HG02970 (cell line): ENCODE measurements around the gene PTPN13.
"Not testable (repeated sequence)": the region's sequence is repeated elsewhere in the genome, so short reads cannot be mapped to it uniquely, and the experiment has no call there.

Experiments
- ATAC-seq: cut with Tn5 transposase; IDR thresholded peaks from one replicate; pipeline ENCODE4 v1.9.1; 2021; ENCODE audit warnings: mild to moderate bottlenecking, moderate library complexity, moderate number of reproducible peaks; ENCODE audit not compliant: unreplicated experiment, low FRiP score

The PTPN13 gene

GRCh38 chr4:86688026-86688425, 93.9 kb downstream of the PTPN13 start:
- no peak for ATAC-seq

- no peak for ATAC-seq
Measured at GRCh38 chr4:86704601-86705000, 110.5 kb downstream of the PTPN13 start.

DNA sequence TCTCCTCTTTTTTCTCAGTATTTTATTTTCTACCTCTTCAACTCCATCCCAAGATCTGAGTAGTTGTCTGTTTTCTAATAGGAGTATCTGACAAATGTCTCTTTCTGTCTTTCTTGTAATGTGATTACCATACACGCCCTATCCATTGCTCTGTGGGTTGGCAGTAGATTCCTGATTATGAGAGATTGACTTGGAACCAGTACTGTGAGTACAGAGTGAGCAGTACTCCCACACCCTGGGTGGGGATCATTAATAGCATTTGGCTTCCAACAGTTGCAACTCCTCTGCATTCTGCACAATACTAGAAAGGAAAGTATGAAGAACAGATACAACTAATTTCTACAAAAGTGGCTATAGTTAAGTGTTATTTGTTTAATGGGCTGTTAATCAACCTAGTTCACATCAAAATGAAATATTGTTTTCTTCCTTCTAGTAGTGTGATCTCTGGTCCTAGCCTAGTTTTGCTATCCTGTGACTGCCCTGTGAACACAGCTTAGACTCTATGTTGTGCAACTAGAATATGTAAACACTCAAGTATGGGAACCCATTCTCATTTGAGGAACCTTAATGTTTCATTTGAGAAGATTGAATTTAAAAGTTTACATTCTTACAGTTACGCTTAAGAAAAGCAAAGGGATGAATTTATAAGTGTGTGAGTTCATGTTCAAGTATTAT, 112.9 kb downstream of the PTPN13 start:
- no peak for ATAC-seq

DNA sequence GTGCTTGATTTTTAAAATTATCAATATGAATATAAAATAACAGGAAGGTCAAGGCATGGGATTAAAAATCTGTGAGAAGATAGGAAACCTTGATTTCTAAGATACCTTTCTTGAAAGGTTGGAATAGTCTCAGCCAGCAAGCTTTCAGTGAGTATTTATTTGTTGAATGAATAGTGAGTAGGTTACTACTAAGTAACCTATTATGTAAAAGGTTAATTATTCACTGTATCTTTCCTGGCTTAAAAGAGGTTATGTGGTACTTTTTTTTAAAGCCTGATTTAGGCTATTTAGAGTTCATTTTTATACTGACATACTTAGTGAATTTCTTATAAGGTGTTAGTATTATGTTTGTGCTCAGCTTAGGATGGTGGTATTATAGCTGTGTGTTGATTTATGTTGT, 123.5 kb downstream of the PTPN13 start:
- no peak for ATAC-seq

GRCh38 chr4:86718152-86718551, 124.0 kb downstream of the PTPN13 start:
- ATAC-seq: no peak

DNA sequence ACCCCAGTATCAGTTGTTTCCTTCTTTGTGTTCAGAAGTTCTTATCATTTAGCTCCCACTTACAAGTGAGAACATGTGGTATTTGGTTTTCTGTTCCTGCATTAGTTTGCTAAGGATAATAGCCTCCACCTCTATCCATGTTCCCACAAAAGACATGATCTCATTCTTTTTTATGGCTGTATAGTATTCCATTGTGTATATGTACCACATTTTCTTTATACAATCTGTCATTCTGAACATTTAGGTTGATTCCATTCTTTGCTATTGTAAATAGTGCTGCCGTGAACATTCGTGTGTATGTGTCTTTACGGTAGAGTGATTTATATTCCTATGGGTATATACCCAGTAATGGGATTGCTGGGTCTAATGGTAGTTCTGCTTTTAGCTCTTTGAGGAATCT, 125.0 kb downstream of the PTPN13 start:
- not testable (repeated sequence) for ATAC-seq

- no peak for ATAC-seq
Measured at GRCh38 chr4:86720508-86721068, 126.5 kb downstream of the PTPN13 start.

DNA sequence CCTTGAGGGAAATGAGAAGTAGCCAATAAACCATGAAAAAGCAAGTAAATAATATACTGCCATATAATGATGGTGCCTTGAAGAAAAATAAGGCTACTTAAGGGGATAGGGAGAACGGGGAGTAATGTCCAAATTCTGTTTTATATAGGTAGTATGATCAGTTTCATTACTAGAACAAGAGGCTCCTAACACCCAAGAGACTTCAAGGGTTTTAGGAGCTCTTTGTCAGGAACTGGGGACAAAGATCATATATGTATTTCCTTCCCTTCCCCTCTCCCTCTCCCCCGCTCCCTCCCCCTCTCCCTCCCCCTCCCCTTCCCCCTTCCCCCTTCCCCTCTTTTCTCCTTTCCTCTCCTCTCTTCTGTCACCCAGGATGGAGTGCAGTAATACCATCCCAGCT, 127.3 kb downstream of the PTPN13 start:
- ATAC-seq: no peak

DNA sequence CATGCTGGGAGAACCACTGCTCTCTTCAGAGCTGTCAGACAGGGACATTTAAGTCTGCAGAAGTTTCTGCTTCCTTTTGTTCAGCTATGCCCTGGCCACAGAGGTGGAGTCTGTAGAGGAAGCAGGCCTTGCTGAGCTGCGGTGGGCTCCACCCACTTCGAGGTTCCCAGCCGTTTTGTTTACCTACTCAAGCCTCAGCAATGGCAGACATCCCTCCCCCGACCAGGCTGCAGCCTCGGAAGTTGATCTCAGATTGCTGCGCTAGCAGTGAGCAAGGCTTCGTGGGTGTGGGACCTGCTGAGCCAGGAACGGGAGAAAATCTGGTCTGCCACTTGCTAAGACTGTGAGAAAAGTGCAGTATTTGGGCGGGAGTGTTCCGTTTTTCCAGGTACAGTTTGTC, 136.2 kb downstream of the PTPN13 start:
- ATAC-seq: no peak

DNA sequence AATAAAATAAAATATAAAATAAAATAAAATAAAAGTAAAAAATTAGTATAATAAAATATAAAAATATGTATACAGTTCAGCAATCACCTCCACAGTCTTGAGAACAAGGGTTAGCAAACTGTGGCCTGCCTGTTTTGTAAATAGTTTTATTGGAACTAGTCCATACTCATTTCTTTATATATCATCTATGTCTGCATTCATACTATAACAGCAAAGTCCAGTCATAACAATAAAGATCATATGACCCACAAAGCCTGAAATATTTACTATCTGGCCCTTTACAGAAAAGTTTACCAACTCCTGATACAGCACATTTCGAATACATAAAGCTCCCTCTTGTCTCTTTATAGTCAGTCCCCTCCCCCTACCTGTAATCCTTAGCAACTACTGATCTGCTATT, 143.1 kb downstream of the PTPN13 start:
- no peak for ATAC-seq

GRCh38 chr4:86741846-86742245, 147.7 kb downstream of the PTPN13 start:
- no peak for ATAC-seq

DNA sequence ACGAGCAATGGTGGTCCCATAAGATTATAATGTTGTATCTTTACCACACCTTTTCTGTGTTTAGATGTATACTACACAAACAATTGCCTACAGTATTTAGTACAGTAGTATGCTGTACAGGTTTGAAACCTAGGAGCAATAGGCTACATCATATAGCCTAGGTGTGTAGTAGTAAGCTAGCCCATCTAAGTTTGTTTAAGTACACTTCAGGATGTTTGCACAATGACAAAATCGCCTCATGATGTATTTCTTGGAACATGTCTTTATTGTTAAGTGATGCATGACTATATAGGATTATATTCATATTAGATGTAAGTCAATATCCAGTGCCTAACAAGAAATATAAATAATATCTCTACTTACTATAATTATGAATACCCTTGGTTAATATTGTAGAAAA, 150.5 kb downstream of the PTPN13 start:
- ATAC-seq: no peak

DNA sequence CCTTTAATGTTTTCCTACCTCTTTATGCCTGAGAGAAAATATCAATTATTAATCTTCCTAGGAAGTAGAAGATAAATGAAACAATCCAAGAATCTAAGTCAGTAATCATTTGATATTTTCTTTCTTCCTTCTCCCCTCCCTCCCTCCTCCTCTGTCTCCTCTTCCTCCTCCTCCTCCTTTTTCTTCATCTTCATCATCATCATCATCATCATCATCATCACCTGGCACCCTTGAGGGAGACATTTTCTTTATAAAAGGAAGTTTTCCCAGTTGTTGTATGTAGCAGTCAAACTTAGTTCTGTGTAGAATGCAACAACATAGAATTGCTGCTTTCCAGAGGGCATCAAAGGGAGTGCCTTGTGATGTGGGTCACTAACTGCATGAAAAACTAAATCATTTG, 155.0 kb downstream of the PTPN13 start:
- no peak for ATAC-seq

DNA sequence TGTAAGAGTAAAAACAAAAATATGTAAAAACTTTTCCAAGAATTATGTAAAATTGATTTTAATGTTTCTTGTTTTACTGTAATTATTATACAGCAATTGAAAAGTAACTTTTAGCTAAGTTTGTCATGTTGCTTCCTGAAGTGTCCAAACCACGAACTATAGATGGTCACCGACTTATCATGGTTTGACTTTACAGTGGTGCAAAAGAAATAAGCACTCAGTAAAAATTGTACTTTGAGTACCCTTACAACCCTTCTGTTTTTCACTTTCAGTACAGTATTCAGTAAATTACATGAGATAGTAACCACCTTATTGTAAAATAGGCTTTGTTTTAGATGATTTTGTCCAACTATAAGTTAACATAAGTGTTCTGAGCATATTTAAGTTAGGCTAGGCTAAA, 161.3 kb downstream of the PTPN13 start:
- ATAC-seq: no peak

GRCh38 chr4:86757468-86757867, 163.4 kb downstream of the PTPN13 start:
- ATAC-seq: no peak

- ATAC-seq: no peak
Measured at GRCh38 chr4:86759298-86759697, 165.2 kb downstream of the PTPN13 start.

GRCh38 chr4:86762649-86763048, 168.5 kb downstream of the PTPN13 start:
- ATAC-seq: no peak

GRCh38 chr4:86769794-86770193, 175.7 kb downstream of the PTPN13 start:
- no peak for ATAC-seq

DNA sequence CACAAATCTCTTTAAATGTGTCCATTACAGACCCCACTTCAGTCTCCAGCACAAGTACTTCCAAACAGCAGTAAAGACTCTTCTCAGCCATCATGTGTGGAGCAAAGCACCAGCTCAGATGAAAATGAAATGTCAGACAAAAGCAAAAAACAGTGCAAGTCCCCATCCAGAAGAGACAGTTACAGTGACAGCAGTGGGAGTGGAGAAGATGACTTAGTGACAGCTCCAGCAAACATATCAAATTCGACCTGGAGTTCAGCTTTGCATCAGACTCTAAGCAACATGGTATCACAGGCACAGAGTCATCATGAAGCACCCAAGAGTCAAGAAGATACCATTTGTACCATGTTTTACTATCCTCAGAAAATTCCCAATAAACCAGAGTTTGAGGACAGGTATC, 177.0 kb downstream of the PTPN13 start:
- no peak for ATAC-seq

- no peak for ATAC-seq
Measured at GRCh38 chr4:86775061-86775460, 180.9 kb downstream of the PTPN13 start.

- no peak for ATAC-seq
Measured at GRCh38 chr4:86778175-86778574, 184.1 kb downstream of the PTPN13 start.

- ATAC-seq: no peak
Measured at GRCh38 chr4:86788826-86789225, 194.7 kb downstream of the PTPN13 start.

- ATAC-seq: no peak
Measured at GRCh38 chr4:86791126-86791525, 197.0 kb downstream of the PTPN13 start.
